ENCODE data around the gene PRPF40A. TPM values are rescaled to one million over a fixed set of nuclear protein-coding genes. Genes with fewer than 3 reads are reported as not detected.
A peak's percentile ranks its signal among the peaks of the same experiment; 100 is the strongest.
"Not testable (repeated sequence)": the region's sequence is repeated elsewhere in the genome, so short reads cannot be mapped to it uniquely, and the experiment has no call there.

Gene PRPF40A
- 106 and 132 TPM in 2 replicates for total RNA-seq

GRCh38 chr2:152717228-152718075 is at the start of gene PRPF40A:
PRPF40A (minus strand) TSS chr2:152717461; CDS start chr2:152717439, 22 bp downstream.
- H3K4me3 ChIP-seq (ENCODE audit: low read depth, low read length), result peak within 1 kb of the TSS; percentile 88
- TF ChIP-seq CTCF (conservative IDR thresholded peaks at IDR 0.05; ENCODE audit: low read depth, low read length), result no peak
- DNase-seq (ENCODE audit: low read depth), result peak; percentile 59

GRCh38 chr2:152766928-152767327 is 49.7 kb upstream of the PRPF40A start:
- no peak for DNase-seq (ENCODE audit: low read depth)
- TF ChIP-seq CTCF (conservative IDR thresholded peaks at IDR 0.05; ENCODE audit: low read depth, low read length), result no peak
- H3K4me3 ChIP-seq (ENCODE audit: low read depth, low read length), result no peak overlapping the region

- no peak for DNase-seq (ENCODE audit: low read depth)
- TF ChIP-seq CTCF (conservative IDR thresholded peaks at IDR 0.05; ENCODE audit: low read depth, low read length), result no peak
- no peak overlapping the region for H3K4me3 ChIP-seq (ENCODE audit: low read depth, low read length)
Observed at GRCh38 chr2:152763651-152764050, 46.4 kb upstream of the PRPF40A start.

GRCh38 chr2:152763208-152763607 is 45.9 kb upstream of the PRPF40A start:
- not testable (repeated sequence) for H3K4me3 ChIP-seq (ENCODE audit: low read depth, low read length); DNase-seq (ENCODE audit: low read depth)

- no peak overlapping the region for H3K4me3 ChIP-seq (ENCODE audit: low read depth, low read length)
- no peak for DNase-seq (ENCODE audit: low read depth)
- no peak for TF ChIP-seq CTCF (conservative IDR thresholded peaks at IDR 0.05; ENCODE audit: low read depth, low read length)
Observed at GRCh38 chr2:152762202-152762601, 44.9 kb upstream of the PRPF40A start.

- no peak for DNase-seq (ENCODE audit: low read depth)
- no peak for TF ChIP-seq CTCF (conservative IDR thresholded peaks at IDR 0.05; ENCODE audit: low read depth, low read length)
- H3K4me3 ChIP-seq (ENCODE audit: low read depth, low read length), result no peak overlapping the region
Observed at GRCh38 chr2:152761214-152761613, 44.0 kb upstream of the PRPF40A start.

GRCh38 chr2:152759290-152760072 is 42.2 kb upstream of the PRPF40A start:
- DNase-seq (ENCODE audit: low read depth), result no peak
- no peak overlapping the region for H3K4me3 ChIP-seq (ENCODE audit: low read depth, low read length)
- no peak for TF ChIP-seq CTCF (conservative IDR thresholded peaks at IDR 0.05; ENCODE audit: low read depth, low read length)
